H1 (cell line): ENCODE results near the gene GRIP2. TPM values are rescaled to one million over a fixed set of nuclear protein-coding genes. Genes with fewer than 3 reads are reported as not detected.

Experiments
- CHD7 ChIP-seq: fragments of 300-600 bp; sonication (generic); IDR thresholded peaks from 2 replicates; pipeline ENCODE4 v1.7.1; 2012; ENCODE audit warnings: low read length, moderate library complexity, mild to moderate bottlenecking, inconsistent platforms; ENCODE audit not compliant: insufficient replicate concordance
- TCF12 ChIP-seq: IDR thresholded peaks from 2 replicates; pipeline ENCODE4 v1.6.1; 2011; ENCODE audit warnings: low read depth, mild to moderate bottlenecking, low read length
- polyA plus RNA-seq, 7 experiments: library from polyadenylated mRNA; depleted of rRNA in 3 of 7; stranded (reverse) in 5 of 7; unstranded in 2 of 7; fragments of >200 nt in 5 of 7; fragments of 200-250 nt in 2 of 7; gene quantifications; 1 replicate in 5 of 7; 2 replicates in 1 of 7; 4 replicates in 1 of 7; pipeline versions ENCODE4 v1.2.1 to v1.2.3, GENCODE V29; 2011 to 2013; ENCODE audit warnings: missing spikeins in 2 of 7, mixed read lengths in 2 of 7
- total RNA-seq: library from RNA; stranded (reverse); fragmentation: NEBNext Ultra II Directional; extraction: Animal tissue kit (Norgen Biotek cat#: 25700); gene quantifications from 2 replicates; pipeline ENCODE4 v1.2.1, GENCODE V29; 2021

GRIP2 gene
- total and polyA plus RNA-seq, 2 of the 8 experiments (the other 6 are each of a cell fraction or from before 2014, with no cell fraction given): 2.5 to 6.4 TPM

GRCh38 chr3:14503033-14503705 lies 37.0 kb downstream of the GRIP2 start (continued):
- TF ChIP-seq CHD7 (no peak), TCF12 (no peak)
- TF ChIP-seq, all 59 proteins: peak for 0
